HG03135 (cell line): ENCODE results near the gene ZNF222.

ENCODE experiments used
- ATAC-seq: cut with Tn5 transposase; IDR thresholded peaks from one replicate; pipeline ENCODE4 v1.9.1; 2021; ENCODE audit warnings: mild to moderate bottlenecking, moderate library complexity; ENCODE audit not compliant: unreplicated experiment

ZNF222 gene

GRCh38 chr19:44025217-44025936 lies at the start of gene ZNF222:
Gene ZNF222 (plus strand): TSS chr19:44025379. CDS start chr19:44025437, 58 bp downstream.
- peak; percentile 95 for ATAC-seq

- no peak for ATAC-seq
Observed at GRCh38 chr19:43976732-43977131, 48.4 kb upstream of the ZNF222 start.

- ATAC-seq = peak; percentile 31
Observed at GRCh38 chr19:43983544-43983911, 41.7 kb upstream of the ZNF222 start.

- peak; percentile 76 for ATAC-seq
Observed at GRCh38 chr19:43983912-43984686, 41.1 kb upstream of the ZNF222 start, which contains the start of gene ZNF155. Gene ZNF155 (plus strand): TSS chr19:43984188. CDS start chr19:43988544, 4,356 bp downstream.

- no peak for ATAC-seq
Observed at GRCh38 chr19:43984687-43985000, 40.5 kb upstream of the ZNF222 start.

GRCh38 chr19:43997631-43998290 lies 27.4 kb upstream of the ZNF222 start:
- no peak for ATAC-seq

- no peak for ATAC-seq
Observed at GRCh38 chr19:44002212-44002565, 23.0 kb upstream of the ZNF222 start.

- peak; percentile 95 for ATAC-seq
Observed at GRCh38 chr19:44002566-44003460, 22.4 kb upstream of the ZNF222 start, which contains the start of gene ZNF230. Gene ZNF230 (plus strand): TSS chr19:44002957. CDS start chr19:44007079, 4,122 bp downstream.

- peak; percentile 32 for ATAC-seq
Observed at GRCh38 chr19:44003461-44004009, 21.6 kb upstream of the ZNF222 start.

GRCh38 chr19:44005973-44006372 lies 19.2 kb upstream of the ZNF222 start:
- no peak for ATAC-seq

GRCh38 chr19:44007473-44007872 lies 17.7 kb upstream of the ZNF222 start:
- no peak for ATAC-seq

- no peak for ATAC-seq
Observed at GRCh38 chr19:44010468-44010867, 14.7 kb upstream of the ZNF222 start.

GRCh38 chr19:44019498-44019897 lies 5.7 kb upstream of the ZNF222 start:
- ATAC-seq = no peak

- no peak for ATAC-seq
Observed at GRCh38 chr19:44021221-44021620, 4.0 kb upstream of the ZNF222 start.

GRCh38 chr19:44024900-44025216 lies 321 bp upstream of the ZNF222 start:
- no peak for ATAC-seq

- no peak for ATAC-seq
Observed at GRCh38 chr19:44026622-44027021, 1.4 kb downstream of the ZNF222 start.

GRCh38 chr19:44032001-44032610 lies 6.9 kb downstream of the ZNF222 start:
- no peak for ATAC-seq

- no peak for ATAC-seq
Observed at GRCh38 chr19:44042147-44042546, 17.0 kb downstream of the ZNF222 start.

GRCh38 chr19:44050740-44051649 lies 25.8 kb downstream of the ZNF222 start:
- no peak for ATAC-seq
